ENCODE results near the gene CHST6.
"Not testable (repeated sequence)": the region's sequence is repeated elsewhere in the genome, so short reads cannot be mapped to it uniquely, and the experiment has no call there.

CHST6 gene

GRCh38 chr16:75424105-75424762 is 71.0 kb downstream of the CHST6 start:
- H3K4me1 ChIP-seq (ENCODE audit: control insufficient read depth, insufficient read depth, low read length), result peaks cover 12% of the 10 kb centered on the region
- H3K36me3 ChIP-seq (ENCODE audit: insufficient read depth, low read length); H3K9ac ChIP-seq (ENCODE audit: low read depth, low read length); H3K27me3 ChIP-seq (ENCODE audit: control insufficient read depth, insufficient read depth, low read length); H3K4me3 ChIP-seq (ENCODE audit: low read length); H3K9me3 ChIP-seq (replicated peaks; ENCODE audit: low read length); H3K4me2 ChIP-seq (ENCODE audit: low read length): not testable (repeated sequence)

DNA sequence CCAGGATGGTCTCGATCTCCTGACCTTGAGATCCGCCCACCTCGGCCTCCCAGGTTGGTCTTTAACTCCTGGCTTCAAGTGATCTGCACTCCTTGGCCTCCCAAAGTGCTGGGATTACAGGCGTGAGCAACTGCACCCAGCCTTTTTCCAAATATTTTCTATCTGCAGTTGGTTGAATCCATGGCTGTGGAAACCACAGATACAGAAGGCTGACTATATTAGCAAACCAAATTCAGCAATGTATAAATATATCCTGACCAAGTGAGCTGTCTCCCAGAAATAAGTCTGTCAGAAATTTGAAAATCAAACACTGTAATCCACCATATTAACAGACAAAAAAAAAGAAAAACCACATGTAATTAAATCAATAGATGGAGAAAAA is 71.5 kb downstream of the CHST6 start:
- no peaks in the 10 kb centered on the region for H3K36me3 ChIP-seq (ENCODE audit: insufficient read depth, low read length)
- H3K4me1 ChIP-seq (ENCODE audit: control insufficient read depth, insufficient read depth, low read length), result peaks cover 12% of the 10 kb centered on the region
- H3K4me3 ChIP-seq (ENCODE audit: low read length), result no peak overlapping the region
- no peaks in the 10 kb centered on the region for H3K9me3 ChIP-seq (replicated peaks; ENCODE audit: low read length)
- no peak overlapping the region for H3K9ac ChIP-seq (ENCODE audit: low read depth, low read length)
- H3K4me2 ChIP-seq (ENCODE audit: low read length), result no peak overlapping the region
- H3K27me3 ChIP-seq (ENCODE audit: control insufficient read depth, insufficient read depth, low read length), result no peaks in the 10 kb centered on the region

All from skeletal muscle satellite cell (primary cell).